ENCODE results near the gene TBC1D32. TPM values are rescaled to one million over a fixed set of nuclear protein-coding genes. Genes with fewer than 3 reads are reported as not detected.

Gene TBC1D32
- total RNA-seq, 4 donors from 2014 or later, result 16.5 to 29.2 (median 27.0) TPM

DNA sequence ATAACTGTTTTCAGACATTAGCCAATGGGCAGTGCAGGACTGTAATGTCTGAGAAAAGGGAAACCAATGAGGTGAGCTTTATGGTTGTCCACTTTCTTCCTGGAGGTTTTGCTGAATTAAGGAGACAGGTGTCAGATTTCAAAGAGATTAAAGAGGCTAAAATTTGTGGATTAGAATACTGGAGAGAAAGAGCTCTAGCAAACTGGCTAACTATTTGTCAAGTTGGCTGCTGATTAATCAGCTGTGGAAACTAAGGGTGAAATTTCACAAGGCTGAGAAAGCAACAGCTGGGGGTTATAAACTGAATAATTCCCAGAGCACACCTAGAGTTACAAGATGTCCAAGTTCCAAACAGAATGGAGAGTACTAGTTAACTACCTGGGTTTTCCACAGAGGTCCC, 198.9 kb downstream of the TBC1D32 start:
- no peaks in the 10 kb centered on the region for H3K27me3 ChIP-seq
- H3K36me3 ChIP-seq, result no peaks in the 10 kb centered on the region
- H3K9me3 ChIP-seq, result no peaks in the 10 kb centered on the region
- no peak overlapping the region for H3K4me3 ChIP-seq
- TF ChIP-seq POLR2A (IDR thresholded peaks at IDR 0.05) (no peak), CTCF (IDR thresholded peaks at IDR 0.05) (no peak)
- DNase-seq, result no peak
- H3K4me1 ChIP-seq, result no peaks in the 10 kb centered on the region
- no peak overlapping the region for H3K27ac ChIP-seq

GRCh38 chr6:121134922-121135321, 199.4 kb downstream of the TBC1D32 start:
- H3K9me3 ChIP-seq, result no peaks in the 10 kb centered on the region
- no peaks in the 10 kb centered on the region for H3K4me1 ChIP-seq
- no peak overlapping the region for H3K4me3 ChIP-seq
- no peaks in the 10 kb centered on the region for H3K36me3 ChIP-seq
- no peaks in the 10 kb centered on the region for H3K27me3 ChIP-seq
- H3K27ac ChIP-seq, result no peak overlapping the region
- TF ChIP-seq POLR2A (IDR thresholded peaks at IDR 0.05) (no peak), CTCF (IDR thresholded peaks at IDR 0.05) (no peak)
- DNase-seq, result no peak

- Histone ChIP-seq H3K27ac (no peak overlapping the region), H3K4me1 (no peaks in the 10 kb centered on the region), H3K9me3 (peaks cover 0 to 7% (median 0%) of the 10 kb centered on the region in 4 donors), H3K4me3 (no peak overlapping the region), H3K27me3 (no peaks in the 10 kb centered on the region), H3K36me3 (peaks cover 0 to 26% (median 0%) of the 10 kb centered on the region in 3 donors)
- TF ChIP-seq POLR2A (IDR thresholded peaks at IDR 0.05) (no peak), CTCF (IDR thresholded peaks at IDR 0.05) (no peak)
- no peak for DNase-seq
These were observed 209.7 kb downstream of the TBC1D32 start for GRCh38 chr6:121124600-121124999.

DNA sequence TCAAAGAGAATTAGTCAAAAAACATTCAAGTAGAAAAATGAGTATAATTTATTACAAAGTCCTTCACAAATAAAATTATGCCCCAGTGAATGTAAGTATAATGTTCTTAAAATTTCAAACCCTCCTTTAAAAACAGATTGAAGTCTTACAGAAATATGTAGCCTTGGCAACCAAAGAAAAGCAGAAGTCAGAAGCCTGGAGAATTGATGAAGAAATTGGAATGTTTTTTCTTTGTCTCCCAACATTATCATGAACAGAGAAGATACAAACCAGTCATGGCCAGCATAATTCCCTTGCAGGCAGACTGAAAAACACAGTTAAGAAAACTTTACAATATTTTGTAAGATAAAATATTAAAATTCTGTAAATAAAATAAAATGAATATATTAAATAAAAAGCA, 221.9 kb downstream of the TBC1D32 start:
- no peak for DNase-seq
- Histone ChIP-seq H3K4me1 (no peaks in the 10 kb centered on the region), H3K27me3 (no peaks in the 10 kb centered on the region), H3K27ac (no peak overlapping the region), H3K36me3 (no peaks in the 10 kb centered on the region), H3K9me3 (no peaks in the 10 kb centered on the region), H3K4me3 (no peak overlapping the region)
- TF ChIP-seq CTCF (IDR thresholded peaks at IDR 0.05) (no peak), POLR2A (IDR thresholded peaks at IDR 0.05) (no peak)

- no peak for TF ChIP-seq POLR2A (IDR thresholded peaks at IDR 0.05)
- no peak for TF ChIP-seq CTCF (IDR thresholded peaks at IDR 0.05)
These were observed 223.5 kb downstream of the TBC1D32 start for GRCh38 chr6:121110733-121111132.

DNA sequence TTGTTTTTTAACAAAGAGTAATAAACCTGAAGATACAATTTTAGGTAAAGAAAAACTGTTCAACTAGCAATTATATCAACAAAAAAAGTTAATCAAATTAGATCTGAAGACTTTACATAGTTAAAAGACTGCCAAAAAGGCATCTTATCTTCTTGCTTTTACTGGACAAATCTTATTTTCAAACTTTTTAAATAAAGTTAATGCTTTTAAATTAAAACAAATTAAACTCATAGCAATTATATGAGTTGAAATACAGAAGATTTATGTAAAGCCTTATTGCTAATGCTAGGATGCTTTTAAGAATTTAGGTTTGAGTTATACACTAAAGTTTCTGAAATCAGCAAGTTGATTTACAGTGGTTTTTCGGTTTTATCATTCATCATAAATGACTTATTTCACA, 227.3 kb downstream of the TBC1D32 start:
- H3K4me1 ChIP-seq, result no peaks in the 10 kb centered on the region
- no peak for TF ChIP-seq POLR2A (IDR thresholded peaks at IDR 0.05)
- no peak for TF ChIP-seq CTCF (IDR thresholded peaks at IDR 0.05)
- no peak for DNase-seq
- no peak overlapping the region for H3K4me3 ChIP-seq
- H3K36me3 ChIP-seq, result no peaks in the 10 kb centered on the region
- no peak overlapping the region for H3K27ac ChIP-seq
- H3K27me3 ChIP-seq, result no peaks in the 10 kb centered on the region
- no peaks in the 10 kb centered on the region for H3K9me3 ChIP-seq

More at GRCh38 chr6:121110733-121111132, 223.5 kb downstream of the TBC1D32 start:
- Histone ChIP-seq H3K27me3 (no peaks in the 10 kb centered on the region), H3K4me1 (no peaks in the 10 kb centered on the region), H3K36me3 (no peaks in the 10 kb centered on the region), H3K27ac (no peak overlapping the region), H3K4me3 (no peak overlapping the region), H3K9me3 (no peaks in the 10 kb centered on the region)
- no peak for DNase-seq
